GM12874 (cell line): ENCODE results near the gene CYP3A4.

ENCODE experiments used
- TF ChIP-seq, protein P1 (sequence below): IDR thresholded peaks from 2 replicates; pipeline ENCODE4 v1.5.1; 2011; ENCODE audit warnings: low read depth, mild to moderate bottlenecking, control low read depth, low read length, moderate library complexity; ENCODE audit not compliant: insufficient read depth

The CYP3A4 gene

DNA sequence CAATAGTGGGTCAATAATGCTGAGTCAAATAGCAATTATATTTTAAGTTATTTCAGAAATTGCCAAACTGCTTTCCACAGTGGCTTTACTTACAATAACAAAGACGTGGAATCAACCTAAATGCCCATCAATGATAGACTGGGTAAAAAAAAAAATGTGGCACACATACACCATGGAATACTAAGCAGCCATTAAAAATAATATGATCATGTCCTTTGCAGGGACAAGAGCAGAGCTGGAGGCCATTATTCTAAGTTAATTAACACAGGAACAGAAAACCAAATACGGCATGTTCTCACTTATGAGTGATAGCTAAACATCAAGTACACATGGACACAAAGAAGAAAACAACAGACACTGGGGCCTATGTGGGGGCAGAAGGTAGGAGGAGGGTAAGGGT, 15.0 kb upstream of the CYP3A4 start:
- TF ChIP-seq, protein P1, sequence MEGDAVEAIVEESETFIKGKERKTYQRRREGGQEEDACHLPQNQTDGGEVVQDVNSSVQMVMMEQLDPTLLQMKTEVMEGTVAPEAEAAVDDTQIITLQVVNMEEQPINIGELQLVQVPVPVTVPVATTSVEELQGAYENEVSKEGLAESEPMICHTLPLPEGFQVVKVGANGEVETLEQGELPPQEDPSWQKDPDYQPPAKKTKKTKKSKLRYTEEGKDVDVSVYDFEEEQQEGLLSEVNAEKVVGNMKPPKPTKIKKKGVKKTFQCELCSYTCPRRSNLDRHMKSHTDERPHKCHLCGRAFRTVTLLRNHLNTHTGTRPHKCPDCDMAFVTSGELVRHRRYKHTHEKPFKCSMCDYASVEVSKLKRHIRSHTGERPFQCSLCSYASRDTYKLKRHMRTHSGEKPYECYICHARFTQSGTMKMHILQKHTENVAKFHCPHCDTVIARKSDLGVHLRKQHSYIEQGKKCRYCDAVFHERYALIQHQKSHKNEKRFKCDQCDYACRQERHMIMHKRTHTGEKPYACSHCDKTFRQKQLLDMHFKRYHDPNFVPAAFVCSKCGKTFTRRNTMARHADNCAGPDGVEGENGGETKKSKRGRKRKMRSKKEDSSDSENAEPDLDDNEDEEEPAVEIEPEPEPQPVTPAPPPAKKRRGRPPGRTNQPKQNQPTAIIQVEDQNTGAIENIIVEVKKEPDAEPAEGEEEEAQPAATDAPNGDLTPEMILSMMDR, result no peak

DNA sequence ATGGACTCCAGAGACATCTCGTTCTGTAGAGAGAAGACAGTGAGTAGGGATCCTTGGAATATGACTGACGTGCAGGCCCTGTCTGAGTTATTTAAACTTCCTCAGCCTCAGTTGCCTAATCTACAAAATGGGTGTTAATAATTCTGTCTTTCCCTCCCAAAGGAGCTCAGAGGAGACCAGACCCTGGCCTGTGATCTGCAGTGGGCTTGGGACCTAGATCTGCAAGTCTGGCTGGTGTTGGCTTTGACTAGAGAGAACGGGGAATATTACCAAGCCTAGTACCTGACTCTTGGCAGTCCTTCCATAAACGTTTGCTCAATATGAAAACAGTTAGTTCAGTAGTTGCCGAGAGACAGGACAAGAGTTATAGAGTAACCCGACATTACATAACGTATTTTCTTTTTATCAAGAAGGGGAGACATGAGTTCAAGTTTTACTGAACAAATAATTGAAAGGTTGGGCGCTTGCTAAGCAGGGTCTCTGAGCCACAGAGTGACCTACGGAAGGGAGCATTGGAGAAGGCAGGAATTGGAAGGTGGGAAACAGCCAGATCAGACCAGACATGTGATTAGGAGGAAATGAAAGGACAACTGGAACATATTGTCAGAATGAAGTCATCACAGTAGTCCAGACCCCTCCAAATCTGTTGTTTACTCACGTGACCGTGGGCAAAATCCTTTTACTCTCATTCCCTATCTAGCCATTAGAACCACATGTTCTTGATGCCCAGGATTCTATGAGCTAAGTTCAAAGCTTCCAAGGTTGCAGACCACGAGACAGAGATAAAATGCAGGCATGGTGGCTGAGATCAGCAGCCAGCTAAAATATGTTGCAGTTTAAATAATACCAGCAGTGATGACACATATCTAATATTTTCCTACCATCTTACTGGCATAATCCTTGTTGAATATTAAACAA, 10.9 kb upstream of the CYP3A4 start:
- TF ChIP-seq, protein P1, result no peak

DNA sequence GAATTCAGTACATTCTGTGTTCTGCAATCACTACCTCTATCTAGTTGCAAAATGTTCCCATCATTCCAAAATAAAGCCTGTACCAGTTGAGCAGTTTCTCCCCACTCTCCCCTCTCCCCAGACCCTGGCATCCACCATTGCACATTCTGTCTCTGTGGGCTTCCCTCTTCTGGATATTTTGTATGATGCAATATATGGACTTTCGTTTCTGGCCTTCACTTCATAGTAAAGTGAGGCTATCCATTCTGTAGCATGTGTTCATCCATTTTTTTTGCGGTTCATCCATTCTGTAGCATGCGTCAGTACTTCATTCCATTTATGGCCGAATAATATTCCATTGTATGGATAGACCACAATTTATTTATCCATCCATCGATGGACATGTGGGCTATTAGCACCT, 9.5 kb upstream of the CYP3A4 start:
- TF ChIP-seq, protein P1, result no peak

DNA sequence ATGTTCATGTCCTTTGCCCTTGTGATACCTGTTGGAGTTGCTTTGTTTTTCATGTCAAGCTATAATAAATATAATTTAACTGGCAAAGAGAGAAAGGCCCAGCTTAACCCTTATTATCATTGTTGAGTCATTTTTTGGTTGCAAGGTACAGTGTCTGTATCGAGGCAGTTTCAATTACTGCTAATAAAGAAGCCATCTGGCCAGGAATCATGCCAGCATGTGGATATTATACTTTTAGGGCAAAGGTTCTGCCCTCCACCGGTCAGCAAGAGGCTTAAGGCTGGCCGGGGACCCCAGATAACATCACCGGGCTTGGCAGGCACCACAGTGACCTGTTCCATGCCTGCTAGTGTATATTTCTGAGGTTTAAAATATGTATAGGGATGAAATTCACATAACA, 9.0 kb upstream of the CYP3A4 start:
- TF ChIP-seq, protein P1, result no peak

DNA sequence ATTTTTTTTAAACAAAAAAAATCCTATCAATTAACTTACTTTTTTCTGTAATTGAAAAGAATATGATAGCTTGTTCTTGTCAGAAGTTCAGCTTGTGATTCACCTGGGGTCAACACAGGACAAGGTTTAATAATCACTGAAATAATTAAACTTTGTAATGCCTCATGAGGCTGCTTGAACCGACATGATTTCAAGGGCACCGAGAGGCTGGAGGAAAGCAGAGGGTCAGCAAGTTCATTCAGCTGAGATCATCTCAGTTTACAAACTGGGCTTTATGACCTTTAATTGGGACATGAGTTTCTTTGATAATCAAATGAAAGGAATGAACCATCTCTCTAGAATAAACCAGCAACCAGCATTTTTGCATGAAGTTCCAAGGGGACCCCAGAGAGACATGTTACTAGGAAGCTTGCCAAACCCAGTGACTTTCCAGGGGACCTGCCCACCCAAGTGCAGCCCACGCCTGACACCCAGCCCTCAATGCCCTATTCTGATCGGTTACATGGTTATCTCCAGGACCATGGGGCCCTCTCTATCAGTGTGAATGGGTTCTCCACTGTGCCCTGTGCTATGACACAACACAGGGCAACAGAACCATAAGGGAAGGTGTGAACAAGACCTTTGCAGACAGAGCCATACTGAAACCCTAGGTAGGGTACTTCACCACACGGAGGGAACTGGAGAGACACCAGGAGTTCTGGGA, 7.8 kb upstream of the CYP3A4 start:
- TF ChIP-seq, protein P1, result no peak

DNA sequence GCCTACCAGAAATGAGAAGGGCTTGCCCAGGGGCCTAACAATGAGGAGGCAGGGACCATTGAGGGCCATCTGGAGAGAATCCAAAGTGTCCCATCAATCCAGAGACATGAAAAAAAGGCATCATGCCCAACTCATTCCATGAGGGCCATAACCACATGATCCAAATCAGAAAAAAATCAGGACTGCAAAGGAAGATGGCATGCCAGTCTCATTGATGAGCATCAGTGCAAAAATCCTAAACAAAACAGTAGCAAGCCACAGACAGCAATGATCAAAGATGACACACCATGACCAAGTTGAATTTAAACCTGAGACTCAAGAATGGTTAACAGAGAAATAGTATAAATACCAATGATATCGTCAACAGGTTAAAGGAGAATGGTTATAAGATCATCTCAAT, 7.0 kb upstream of the CYP3A4 start:
- TF ChIP-seq, protein P1, result no peak

DNA sequence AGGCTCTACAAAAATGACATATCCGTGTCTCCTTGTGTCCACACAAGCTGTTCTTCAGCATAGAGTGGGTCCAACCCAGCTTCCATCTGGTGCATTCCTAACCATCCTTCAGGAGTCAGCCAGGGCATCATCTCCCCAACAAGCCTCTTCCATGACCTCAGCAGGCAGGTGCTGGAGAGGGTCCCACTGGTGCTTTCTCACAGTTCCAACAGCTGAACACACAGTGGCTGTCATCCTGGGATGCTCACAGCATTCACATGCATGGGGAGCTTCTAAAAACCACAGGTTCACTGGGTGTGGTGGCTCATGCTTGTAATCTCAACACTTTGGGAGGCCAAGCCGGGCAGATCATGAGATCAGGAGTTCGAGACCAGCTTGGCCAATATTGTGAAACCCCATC, 6.4 kb upstream of the CYP3A4 start:
- TF ChIP-seq, protein P1, result no peak
